GM19238 (cell line): ENCODE data around the gene NUDT22.
A peak's percentile ranks its signal among the peaks of the same experiment; 100 is the strongest.
"Not testable (repeated sequence)": the region's sequence is repeated elsewhere in the genome, so short reads cannot be mapped to it uniquely, and the experiment has no call there.

Experiments
- DNase-seq: peaks from one replicate; pipeline ENCODE4 v3.0.0; 2011; ENCODE audit warnings: low spot score; ENCODE audit not compliant: insufficient read length

The NUDT22 gene

GRCh38 chr11:64241491-64242374 is 15.7 kb downstream of the NUDT22 start:
- DNase-seq, result no peak

DNA sequence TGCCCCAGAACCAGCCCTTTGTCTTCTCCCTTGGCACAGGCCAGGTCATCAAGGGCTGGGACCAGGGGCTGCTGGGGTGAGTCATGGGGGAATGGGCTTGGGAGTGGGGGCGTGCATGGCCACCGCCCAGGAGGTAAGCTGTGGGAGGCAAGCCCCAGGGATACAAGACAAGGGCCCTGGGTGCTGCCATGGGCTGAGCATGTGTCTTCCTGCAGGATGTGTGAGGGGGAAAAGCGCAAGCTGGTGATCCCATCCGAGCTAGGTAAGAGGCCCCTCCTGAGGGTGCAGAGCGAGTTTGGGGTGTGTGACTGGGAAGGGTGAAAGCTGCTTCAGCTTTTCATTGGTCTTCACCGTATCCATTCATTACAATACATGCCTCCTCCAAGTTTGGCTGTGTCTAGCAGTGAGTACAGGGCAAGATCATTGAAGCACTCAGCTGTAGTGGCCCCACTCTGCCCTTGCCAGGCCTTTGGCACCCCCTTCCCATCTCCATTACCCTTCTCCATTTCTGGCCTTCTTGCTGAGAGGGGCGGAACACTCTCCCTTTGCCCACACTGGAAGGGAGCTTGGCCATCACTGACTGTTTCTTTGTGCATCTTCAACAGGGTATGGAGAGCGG is 17.3 kb downstream of the NUDT22 start:
- no peak for DNase-seq

DNA sequence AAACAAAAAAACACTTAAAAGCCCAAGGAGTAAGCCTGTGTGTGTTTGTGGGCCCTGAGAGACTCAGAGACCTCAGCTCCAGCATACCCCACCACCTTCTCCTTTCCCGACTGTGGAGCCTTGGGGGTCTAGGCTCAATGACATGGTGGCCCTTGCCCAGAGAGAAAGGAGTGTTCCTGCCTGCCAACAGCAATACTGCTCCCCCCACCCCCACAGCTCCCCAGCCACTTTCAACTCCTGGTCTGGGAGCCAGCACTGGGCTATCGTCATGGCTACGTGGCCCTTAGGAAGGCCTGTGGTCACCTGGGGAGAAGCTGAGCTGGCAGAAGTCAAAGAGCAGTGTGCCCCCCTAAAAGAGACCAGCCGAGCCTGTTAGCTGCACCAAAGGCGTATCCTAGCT is 18.0 kb downstream of the NUDT22 start:
- no peak for DNase-seq

GRCh38 chr11:64244966-64245365 is 18.9 kb downstream of the NUDT22 start:
- no peak for DNase-seq

DNA sequence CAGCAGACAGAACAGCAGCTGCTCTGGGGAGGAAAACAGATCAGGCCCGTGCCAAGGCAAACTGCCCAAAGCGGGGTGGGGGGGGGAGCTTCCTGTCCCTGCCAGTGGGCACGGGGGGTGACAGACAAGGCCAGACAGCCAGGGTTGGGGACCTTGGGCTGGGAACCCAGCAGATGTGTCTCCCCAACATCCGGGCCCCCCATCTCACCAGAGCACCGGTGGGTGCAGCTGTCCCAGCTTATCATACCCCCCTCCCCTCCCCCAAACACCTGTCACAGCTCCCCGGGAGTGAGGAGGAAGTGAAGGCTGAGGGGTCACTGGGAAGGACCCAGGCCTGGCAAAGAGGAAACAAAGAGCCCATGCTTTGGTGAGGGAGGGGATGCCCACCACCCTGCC is 19.3 kb downstream of the NUDT22 start:
- no peak for DNase-seq

GRCh38 chr11:64245797-64246620 is 19.9 kb downstream of the NUDT22 start:
- no peak for DNase-seq

- DNase-seq, result not testable (repeated sequence)
These were observed 20.5 kb downstream of the NUDT22 start for GRCh38 chr11:64246621-64246870.

- DNase-seq, result peak; percentile 92
These were observed 21.0 kb downstream of the NUDT22 start, which contains the start of gene PPP1R14B for GRCh38 chr11:64246871-64247728. Gene PPP1R14B, minus strand, starts transcription at chr11:64246943. Its CDS starts 270 bp downstream, at chr11:64246673.

DNA sequence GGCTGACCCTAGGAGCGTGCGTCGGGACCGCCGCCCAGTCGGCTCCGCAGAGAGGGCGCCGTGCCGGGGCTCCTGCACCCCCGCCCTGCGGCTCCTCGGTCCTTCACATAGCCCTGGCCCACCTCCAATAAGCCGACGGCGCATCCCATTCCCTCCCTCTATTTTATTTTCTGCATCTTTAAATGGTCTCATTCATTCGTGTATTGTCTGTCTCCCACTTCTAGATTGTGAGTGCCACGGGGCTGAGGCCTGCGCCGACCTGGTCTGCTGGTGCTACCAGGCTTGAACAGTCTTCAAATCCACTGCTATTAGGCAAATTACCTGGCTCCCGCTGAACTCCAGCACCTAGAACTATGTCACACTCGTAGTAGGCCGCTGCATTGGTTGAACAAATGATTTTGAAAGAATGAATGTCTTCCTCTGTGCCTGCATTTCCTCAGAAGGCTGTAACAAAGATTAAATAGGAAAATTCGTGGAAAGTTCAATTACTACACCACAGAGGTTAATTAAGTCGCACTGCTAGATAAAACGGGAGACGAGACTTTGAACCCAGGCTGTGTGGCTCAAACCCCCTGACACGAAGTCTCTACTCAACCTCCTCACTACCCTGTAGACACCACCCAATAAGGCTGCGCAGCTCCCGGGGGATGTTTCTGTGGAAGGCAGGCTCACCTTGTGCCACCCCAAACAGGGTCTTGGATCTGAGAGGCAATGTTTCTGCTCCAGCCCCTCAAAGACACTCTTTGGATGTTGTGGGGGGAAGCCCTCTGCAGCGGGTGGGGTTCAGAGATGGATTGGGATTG is 21.9 kb downstream of the NUDT22 start:
- DNase-seq, result no peak

GRCh38 chr11:64248578-64248977 is 22.5 kb downstream of the NUDT22 start:
- no peak for DNase-seq

DNA sequence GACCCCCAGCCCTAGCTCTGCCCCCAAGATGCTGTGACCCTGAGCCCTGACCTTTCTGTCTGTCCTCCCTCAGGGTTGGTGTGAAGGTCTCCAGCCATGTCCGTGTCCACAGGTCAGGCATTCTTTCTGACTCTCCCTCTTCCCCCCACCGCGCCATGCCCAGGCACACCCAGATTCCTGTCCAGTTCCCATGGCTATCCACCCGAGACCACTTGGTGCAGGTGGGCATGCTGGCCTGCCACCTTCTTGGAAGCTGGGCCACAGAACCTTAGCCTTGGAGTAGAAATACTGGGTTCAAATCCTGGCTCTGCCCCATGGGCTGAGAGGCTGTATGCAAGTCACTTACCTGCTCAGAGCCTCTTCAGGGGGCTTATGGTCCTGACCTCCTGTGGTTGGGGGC is 23.0 kb downstream of the NUDT22 start:
- no peak for DNase-seq

- DNase-seq, result no peak
These were observed 23.7 kb downstream of the NUDT22 start for GRCh38 chr11:64249563-64250414.

- DNase-seq, result no peak
These were observed 24.4 kb downstream of the NUDT22 start for GRCh38 chr11:64250415-64251015.

- peak; percentile 92 for DNase-seq
These were observed 25.1 kb downstream of the NUDT22 start, which contains the start of gene PLCB3 for GRCh38 chr11:64251016-64251752. Gene PLCB3, plus strand, starts transcription at chr11:64251530. Its CDS starts 120 bp downstream, at chr11:64251650.

GRCh38 chr11:64251753-64252002 is 25.6 kb downstream of the NUDT22 start:
- no peak for DNase-seq

DNA sequence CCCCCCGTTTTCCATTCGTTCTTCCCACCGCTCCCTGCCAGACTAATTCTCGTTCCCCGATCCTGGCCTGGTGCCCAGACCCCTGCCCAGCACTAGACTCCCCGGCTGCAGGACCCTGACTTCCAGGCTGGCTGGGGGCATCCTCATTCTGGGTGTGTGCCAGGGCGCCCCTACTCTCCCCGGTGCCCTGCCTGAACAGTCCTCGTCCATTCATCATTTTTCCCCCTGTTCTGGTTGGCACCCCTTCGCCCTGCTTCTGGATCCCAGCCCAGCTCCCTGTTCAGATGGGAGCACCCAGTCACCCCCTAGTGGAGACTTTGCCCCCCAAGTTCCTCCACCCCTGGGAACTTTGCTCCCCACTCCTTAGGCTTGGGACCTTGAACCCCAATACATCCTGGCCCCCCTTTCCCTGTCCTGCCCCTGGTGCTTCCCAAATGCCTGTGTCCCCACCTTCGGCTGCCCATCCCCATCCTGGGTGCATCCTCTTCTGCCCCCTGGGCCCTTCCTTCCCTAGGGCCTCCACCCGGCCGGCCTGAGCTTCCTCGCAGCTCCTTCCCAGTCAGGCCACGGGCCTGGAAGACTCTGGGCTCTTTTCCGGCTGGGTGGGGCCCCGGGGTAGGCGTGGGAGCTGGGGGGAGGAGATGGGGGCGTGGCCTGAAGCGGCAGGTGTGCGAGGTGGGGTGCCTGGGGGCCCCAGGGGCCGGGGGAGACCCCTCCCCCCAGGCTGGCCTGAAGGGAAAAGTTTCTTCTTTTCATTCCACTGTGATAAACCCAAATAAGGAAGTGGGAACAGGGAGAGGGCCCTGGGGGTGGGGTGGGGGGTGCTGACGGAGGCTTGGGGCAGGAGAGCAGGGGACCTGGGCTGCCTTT is 26.2 kb downstream of the NUDT22 start:
- DNase-seq, result peak; percentile 64

DNA sequence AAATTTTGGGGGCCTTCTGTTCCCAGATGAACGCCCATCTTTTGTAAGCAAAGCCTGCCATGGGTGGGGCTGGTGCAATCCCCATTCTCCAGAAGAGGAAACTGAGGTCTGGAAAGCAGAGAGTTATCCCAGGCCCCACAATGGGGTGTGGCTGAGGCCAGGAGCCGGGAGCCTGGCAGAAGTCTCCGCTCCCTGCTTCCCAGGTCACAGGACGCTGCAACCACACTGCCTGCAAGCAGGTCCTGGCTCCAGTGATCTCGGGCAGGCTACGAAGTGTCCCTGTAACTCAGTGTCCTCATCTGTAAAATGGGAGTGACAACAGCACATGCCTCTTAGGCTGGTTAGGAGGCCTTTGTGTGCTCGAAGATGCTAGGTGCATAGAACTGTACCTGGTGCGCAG is 27.0 kb downstream of the NUDT22 start:
- DNase-seq, result no peak

DNA sequence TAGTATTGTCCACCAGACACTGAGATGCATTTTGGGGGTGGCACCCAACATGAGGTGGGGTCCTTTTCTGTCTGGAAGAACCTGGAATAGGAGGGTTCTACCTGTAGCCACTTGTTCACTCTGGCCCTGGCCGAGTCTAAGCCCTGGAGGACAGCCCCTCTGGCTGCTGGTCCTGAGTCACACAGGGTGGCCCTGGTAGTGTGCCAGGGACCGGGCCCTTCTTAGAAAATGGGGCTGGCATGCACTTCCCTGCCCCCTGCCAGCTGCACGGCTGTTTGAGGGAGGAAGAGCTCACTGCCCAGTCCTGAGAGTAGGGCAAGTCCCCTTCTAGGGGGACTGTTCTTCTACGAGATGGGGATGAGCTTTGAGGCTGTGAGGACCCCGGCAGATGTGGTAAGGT is 27.4 kb downstream of the NUDT22 start:
- no peak for DNase-seq
